Activated T-helper 2 cell treated with anti-CD3 and anti-CD28 coated beads, Interferon-gamma antibody, Interleukin-2, Interleukin-4, amounts not matched to agents 10 μg/mL and 5 μg/mL and 100 μg/mL, durations not matched to agents 14 hours and 24 hours and 36 hours (primary cell): ENCODE results near the gene LPP. TPM values are rescaled to one million over a fixed set of nuclear protein-coding genes. Genes with fewer than 3 reads are reported as not detected.
"Not testable (repeated sequence)": the region's sequence is repeated elsewhere in the genome, so short reads cannot be mapped to it uniquely, and the experiment has no call there.

Experiments
- DNase-seq: peaks from one replicate; pipeline ENCODE4 v3.0.0; 2021; ENCODE audit warnings: low spot score
- H3K27ac Mint-ChIP-seq: one replicate; pipeline ENCODE4 v1.8.0; 2021; ENCODE audit warnings: mixed read lengths
- H3K27me3 Mint-ChIP-seq: one replicate; pipeline ENCODE4 v1.8.0; 2021; ENCODE audit warnings: low read depth, mixed read lengths
- H3K36me3 Mint-ChIP-seq: one replicate; pipeline ENCODE4 v1.8.0; 2021; ENCODE audit warnings: low read depth, mixed read lengths
- H3K4me1 Mint-ChIP-seq: one replicate; pipeline ENCODE4 v1.8.0; 2021; ENCODE audit warnings: low read depth, mixed read lengths
- H3K4me3 Mint-ChIP-seq: one replicate; pipeline ENCODE4 v1.8.0; 2021; ENCODE audit warnings: low read depth, mild to moderate bottlenecking, moderate library complexity, mixed read lengths
- H3K9me3 Mint-ChIP-seq: one replicate; pipeline ENCODE4 v1.8.0; 2021; ENCODE audit warnings: mixed read lengths
- intact Hi-C: fragments of 100-400 bp; cut with micrococcal nuclease; formaldehyde crosslinking; loops from one replicate; pipeline ENCODE4 v1.15.1; 2023
- total RNA-seq: library from RNA; stranded (reverse); gene quantifications from 2 replicates; pipeline ENCODE4 v1.2.3, GENCODE V29; 2022

Gene LPP
- total RNA-seq, 1 donor from 2014 or later, result 54.5 TPM

- H3K36me3 Mint-ChIP-seq, result no peaks in the 10 kb centered on the region
- H3K27me3 Mint-ChIP-seq, result peaks cover 1% of the 10 kb centered on the region
- intact Hi-C loops, result no loop called here
- no peaks in the 10 kb centered on the region for H3K9me3 Mint-ChIP-seq
- H3K4me1 Mint-ChIP-seq, result peaks cover 17% of the 10 kb centered on the region
- no peak overlapping the region for H3K27ac Mint-ChIP-seq
- DNase-seq, result no peak
- H3K4me3 Mint-ChIP-seq, result no peak overlapping the region
These were observed 28.9 kb upstream of the LPP start for GRCh38 chr3:188125076-188125475.

- no peaks in the 10 kb centered on the region for H3K36me3 Mint-ChIP-seq
These were observed 27.7 kb upstream of the LPP start for GRCh38 chr3:188126276-188126675.

GRCh38 chr3:188126934-188127333 lies 27.0 kb upstream of the LPP start:
- no peak overlapping the region for H3K27ac Mint-ChIP-seq
- H3K4me3 Mint-ChIP-seq, result no peak overlapping the region
- H3K27me3 Mint-ChIP-seq, result no peaks in the 10 kb centered on the region
- peaks cover 17% of the 10 kb centered on the region for H3K4me1 Mint-ChIP-seq
- H3K36me3 Mint-ChIP-seq, result no peaks in the 10 kb centered on the region
- intact Hi-C loops, result no loop called here
- H3K9me3 Mint-ChIP-seq, result no peaks in the 10 kb centered on the region
- DNase-seq, result no peak

More at GRCh38 chr3:188126276-188126675, 27.7 kb upstream of the LPP start:
- no peaks in the 10 kb centered on the region for H3K27me3 Mint-ChIP-seq
- H3K4me3 Mint-ChIP-seq, result no peak overlapping the region
- H3K27ac Mint-ChIP-seq, result no peak overlapping the region
- no peak for DNase-seq
- intact Hi-C loops, result no loop called here
- H3K4me1 Mint-ChIP-seq, result peaks cover 17% of the 10 kb centered on the region
- no peaks in the 10 kb centered on the region for H3K9me3 Mint-ChIP-seq

GRCh38 chr3:188128905-188129304 lies 25.1 kb upstream of the LPP start:
- Mint-ChIP-seq H3K27ac (no peak overlapping the region), H3K27me3 (no peaks in the 10 kb centered on the region), H3K9me3 (peaks cover 1% of the 10 kb centered on the region), H3K4me1 (peaks cover 12% of the 10 kb centered on the region), H3K4me3 (no peak overlapping the region), H3K36me3 (no peaks in the 10 kb centered on the region)
- intact Hi-C loops, result no loop called here
- no peak for DNase-seq

- H3K36me3 Mint-ChIP-seq, H3K9me3 Mint-ChIP-seq, DNase-seq, H3K27me3 Mint-ChIP-seq, H3K4me1 Mint-ChIP-seq, intact Hi-C loops, H3K4me3 Mint-ChIP-seq, H3K27ac Mint-ChIP-seq: not testable (repeated sequence)
These were observed 22.9 kb upstream of the LPP start for GRCh38 chr3:188131023-188131422.

GRCh38 chr3:188133219-188133618 lies 20.7 kb upstream of the LPP start:
- DNase-seq, result no peak
- Mint-ChIP-seq H3K9me3 (peaks cover 5% of the 10 kb centered on the region), H3K4me1 (peaks cover 12% of the 10 kb centered on the region), H3K27me3 (no peaks in the 10 kb centered on the region), H3K36me3 (no peaks in the 10 kb centered on the region), H3K4me3 (no peak overlapping the region), H3K27ac (no peak overlapping the region)
- intact Hi-C loops, result no loop called here

GRCh38 chr3:188133646-188134045 lies 20.3 kb upstream of the LPP start:
- peaks cover 15% of the 10 kb centered on the region for H3K4me1 Mint-ChIP-seq
- no peak overlapping the region for H3K27ac Mint-ChIP-seq
- intact Hi-C loops, result no loop called here
- no peak for DNase-seq
- H3K4me3 Mint-ChIP-seq, result no peak overlapping the region
- H3K36me3 Mint-ChIP-seq, result no peaks in the 10 kb centered on the region
- peaks cover 5% of the 10 kb centered on the region for H3K9me3 Mint-ChIP-seq
- H3K27me3 Mint-ChIP-seq, result peaks cover 3% of the 10 kb centered on the region

- Mint-ChIP-seq H3K27ac (no peak overlapping the region), H3K27me3 (peaks cover 6% of the 10 kb centered on the region), H3K4me1 (peaks cover 18% of the 10 kb centered on the region), H3K36me3 (no peaks in the 10 kb centered on the region), H3K9me3 (peaks cover 5% of the 10 kb centered on the region), H3K4me3 (no peak overlapping the region)
- intact Hi-C loops, result no loop called here
- no peak for DNase-seq
These were observed 19.9 kb upstream of the LPP start for GRCh38 chr3:188134079-188134478.

- no peak for DNase-seq
- Mint-ChIP-seq H3K27ac (no peak overlapping the region), H3K4me3 (no peak overlapping the region), H3K27me3 (peaks cover 6% of the 10 kb centered on the region), H3K36me3 (no peaks in the 10 kb centered on the region), H3K9me3 (peaks cover 5% of the 10 kb centered on the region), H3K4me1 (peaks cover 18% of the 10 kb centered on the region)
- intact Hi-C loops, result no loop called here
These were observed 19.1 kb upstream of the LPP start for GRCh38 chr3:188134856-188135255.

- no peak for DNase-seq
- H3K9me3 Mint-ChIP-seq, result peaks cover 5% of the 10 kb centered on the region
- H3K27me3 Mint-ChIP-seq, result peaks cover 7% of the 10 kb centered on the region
- intact Hi-C loops, result no loop called here
- no peak overlapping the region for H3K4me3 Mint-ChIP-seq
- no peaks in the 10 kb centered on the region for H3K36me3 Mint-ChIP-seq
- peaks cover 18% of the 10 kb centered on the region for H3K4me1 Mint-ChIP-seq
- H3K27ac Mint-ChIP-seq, result no peak overlapping the region
These were observed 18.7 kb upstream of the LPP start for GRCh38 chr3:188135271-188135670.

GRCh38 chr3:188137051-188137450 lies 16.9 kb upstream of the LPP start:
- intact Hi-C loops, result no loop called here
- Mint-ChIP-seq H3K27me3 (peaks cover 11% of the 10 kb centered on the region), H3K4me1 (peaks cover 18% of the 10 kb centered on the region), H3K4me3 (no peak overlapping the region), H3K9me3 (peaks cover 5% of the 10 kb centered on the region), H3K36me3 (no peaks in the 10 kb centered on the region), H3K27ac (no peak overlapping the region)
- DNase-seq, result no peak

- no peak for DNase-seq
- Mint-ChIP-seq H3K36me3 (no peaks in the 10 kb centered on the region), H3K27ac (no peak overlapping the region), H3K27me3 (peaks cover 18% of the 10 kb centered on the region), H3K4me1 (peaks cover 14% of the 10 kb centered on the region), H3K4me3 (no peak overlapping the region), H3K9me3 (no peaks in the 10 kb centered on the region)
- intact Hi-C loops, result no loop called here
These were observed 14.5 kb upstream of the LPP start for GRCh38 chr3:188139466-188139865.

- Mint-ChIP-seq H3K27me3 (peaks cover 9% of the 10 kb centered on the region), H3K9me3 (peaks cover 7% of the 10 kb centered on the region), H3K4me1 (peaks cover 23% of the 10 kb centered on the region), H3K27ac (no peak overlapping the region), H3K36me3 (no peaks in the 10 kb centered on the region), H3K4me3 (no peak overlapping the region)
- DNase-seq, result no peak
- intact Hi-C loops, result no loop called here
These were observed 7.7 kb upstream of the LPP start for GRCh38 chr3:188146219-188146618.

GRCh38 chr3:188147782-188148181 lies 6.2 kb upstream of the LPP start:
- intact Hi-C loops, result no loop called here
- H3K27me3 Mint-ChIP-seq, result peaks cover 3% of the 10 kb centered on the region
- H3K4me3 Mint-ChIP-seq, result no peak overlapping the region
- no peak for DNase-seq
- H3K4me1 Mint-ChIP-seq, result peaks cover 30% of the 10 kb centered on the region
- peaks cover 7% of the 10 kb centered on the region for H3K9me3 Mint-ChIP-seq
- no peaks in the 10 kb centered on the region for H3K36me3 Mint-ChIP-seq
- no peak overlapping the region for H3K27ac Mint-ChIP-seq
